SK-N-SH (cell line): ENCODE measurements around the gene WASF1. TPM values are rescaled to one million over a fixed set of nuclear protein-coding genes. Genes with fewer than 3 reads are reported as not detected.

Experiments
- CTCF ChIA-PET: fragments of 300-600, 350-600 bp; formaldehyde crosslinking; extraction: SDS; loops from one replicate; lab custom pipeline; 2021; lab: Yijun Ruan, JAX
- POLR2A ChIA-PET: fragments of 350-600 bp; sonication (Branson Sonifier 250); formaldehyde crosslinking; extraction: SDS; loops from one replicate; lab custom pipeline; 2020; ENCODE audit warnings: antibody characterized with exemption, inconsistent platforms; lab: Yijun Ruan, JAX
- DNase-seq: peaks from one replicate; pipeline ENCODE4 v3.0.0; 2012
- H2AFZ ChIP-seq: fragments of 200-600 bp; sonication (generic); 2 replicates; pipeline ENCODE4 v1.8.1; 2016; ENCODE audit warnings: antibody characterized with exemption, mild to moderate bottlenecking, low read depth
- H3F3A ChIP-seq: fragments of 200-600 bp; sonication (generic); replicated peaks from 2 replicates; pipeline ENCODE3; 2016; ENCODE audit warnings: antibody characterized with exemption, mild to moderate bottlenecking; ENCODE audit not compliant: insufficient read depth
- H3K27ac ChIP-seq, 2 experiments: fragments of 200-500 bp in 1 of 2; fragments of 200-600 bp in 1 of 2; sonication (Bioruptor generic) in 1 of 2; sonication (generic), shearing (Covaris generic) in 1 of 2; 2 replicates each; pipeline versions ENCODE4 v1.5.1 to v1.6.1; 2014 to 2016; ENCODE audit warnings: low read depth in 2 of 2, inconsistent platforms in 1 of 2, low read length in 1 of 2, mild to moderate bottlenecking in 1 of 2, mixed read lengths in 1 of 2
- H3K27me3 ChIP-seq: fragments of 200-600 bp; sonication (generic), shearing (Covaris generic); 2 replicates; pipeline ENCODE4 v1.6.1; 2016; ENCODE audit warnings: mixed run types; ENCODE audit not compliant: insufficient read depth
- H3K36me3 ChIP-seq, 2 experiments: fragments of 200-500 bp in 1 of 2; fragments of 200-600 bp in 1 of 2; sonication (Bioruptor generic) in 1 of 2; sonication (generic) in 1 of 2; replicated peaks in 1 of 2; 2 replicates each; pipeline versions ENCODE3 to v1.5.1; 2014 to 2016; ENCODE audit warnings: low read length in 1 of 2, mild to moderate bottlenecking in 1 of 2; ENCODE audit not compliant: insufficient read depth in 2 of 2, control insufficient read depth in 1 of 2
- H3K4me1 ChIP-seq, 2 experiments: fragments of 200-500 bp in 1 of 2; fragments of 200-600 bp in 1 of 2; sonication (Bioruptor generic) in 1 of 2; sonication (generic), shearing (Covaris generic) in 1 of 2; 2 replicates each; pipeline versions ENCODE4 v1.5.1 to v1.6.1; 2014 to 2016; ENCODE audit warnings: low read depth in 1 of 2, low read length in 1 of 2, mixed run types in 1 of 2; ENCODE audit not compliant: insufficient read depth in 2 of 2, control insufficient read depth in 1 of 2
- H3K4me2 ChIP-seq: fragments of 200-600 bp; sonication (generic), shearing (Covaris generic); 2 replicates; pipeline ENCODE4 v1.6.1; 2017; ENCODE audit warnings: mixed run types
- H3K4me3 ChIP-seq, 2 experiments: fragments of 200-500 bp in 1 of 2; fragments of 200-600 bp in 1 of 2; sonication (Bioruptor generic) in 1 of 2; sonication (generic), shearing (Covaris generic) in 1 of 2; 2 replicates each; pipeline versions ENCODE4 v1.5.1 to v1.8.1; 2014 to 2016; ENCODE audit warnings: low read depth in 2 of 2, inconsistent platforms in 1 of 2, low read length in 1 of 2, mild to moderate bottlenecking in 1 of 2, mixed read lengths in 1 of 2, moderate library complexity in 1 of 2
- H3K79me2 ChIP-seq: fragments of 200-600 bp; sonication (generic); 2 replicates; pipeline ENCODE4 v1.8.1; 2017; ENCODE audit warnings: mild to moderate bottlenecking; ENCODE audit not compliant: insufficient read depth
- H3K9ac ChIP-seq: fragments of 200-600 bp; sonication (generic); 2 replicates; pipeline ENCODE4 v1.6.1; 2017; ENCODE audit warnings: mixed run types
- H3K9me2 ChIP-seq: fragments of 200-600 bp; sonication (generic); 2 replicates; pipeline ENCODE4 v1.6.1; 2017; ENCODE audit warnings: mixed run types
- H3K9me3 ChIP-seq: fragments of 200-600 bp; sonication (generic); 2 replicates; pipeline ENCODE4 v1.6.1; 2017; ENCODE audit warnings: mixed run types, mild to moderate bottlenecking, moderate library complexity
- H4K20me1 ChIP-seq: fragments of 200-600 bp; sonication (generic); 2 replicates; pipeline ENCODE4 v1.6.1; 2017; ENCODE audit warnings: mild to moderate bottlenecking, mixed run types; ENCODE audit not compliant: insufficient read depth
- CHD2 ChIP-seq: fragments of 150-350 bp; IDR thresholded peaks from 2 replicates; pipeline ENCODE4 v1.6.1; 2018; ENCODE audit warnings: low read length; ENCODE audit not compliant: partially characterized antibody
- CTCF ChIP-seq: fragments of 200-600 bp; sonication (generic); IDR thresholded peaks from 2 replicates; pipeline ENCODE4 v1.6.1; 2017; ENCODE audit warnings: antibody characterized with exemption, mild to moderate bottlenecking, moderate library complexity
- ELF1 ChIP-seq: IDR thresholded peaks from 2 replicates; pipeline ENCODE4 v1.4.0; 2012
- EP300 ChIP-seq, 2 experiments: IDR thresholded peaks; 2 replicates each; pipeline versions ENCODE4 v1.4.0 to v1.6.1; 2012; ENCODE audit warnings: borderline replicate concordance in 1 of 2, low read depth in 1 of 2, low read length in 1 of 2
- EZH2phosphoT487 ChIP-seq: fragments of 200-600 bp; sonication (generic); IDR thresholded peaks from 2 replicates; pipeline ENCODE4 v1.6.1; 2017; ENCODE audit warnings: low read depth, mixed run types, mild to moderate bottlenecking, antibody characterized with exemption, moderate library complexity, borderline replicate concordance
- FOXJ3 ChIP-seq: sonication (generic); formaldehyde crosslinking; IDR thresholded peaks from 2 replicates; pipeline ENCODE4 v1.5.1; 2020; ENCODE audit warnings: mild to moderate bottlenecking, missing genetic modification reagents
- FOXM1 ChIP-seq: IDR thresholded peaks from 2 replicates; pipeline ENCODE4 v1.4.0; 2012; ENCODE audit warnings: low read depth, mild to moderate bottlenecking
- GABPA ChIP-seq: IDR thresholded peaks from 2 replicates; pipeline ENCODE4 v1.4.0; 2012; ENCODE audit warnings: low read depth, mild to moderate bottlenecking
- GATA2 ChIP-seq: sonication (generic); formaldehyde crosslinking; IDR thresholded peaks from 2 replicates; pipeline ENCODE4 v1.5.0; 2020; ENCODE audit warnings: mild to moderate bottlenecking, missing genetic modification reagents
- IRF3 ChIP-seq: fragments of 150-350 bp; IDR thresholded peaks from 2 replicates; pipeline ENCODE4 v1.6.1; 2016; ENCODE audit warnings: mild to moderate bottlenecking, low read depth, low read length
- JUND ChIP-seq: IDR thresholded peaks from 2 replicates; pipeline ENCODE4 v1.4.0; 2012
- MAX ChIP-seq: IDR thresholded peaks from 2 replicates; pipeline ENCODE4 v1.4.0; 2012; ENCODE audit warnings: low read depth
- MEF2A ChIP-seq: IDR thresholded peaks from 2 replicates; pipeline ENCODE4 v1.4.0; 2012; ENCODE audit warnings: low read depth, borderline replicate concordance
- MXI1 ChIP-seq: IDR thresholded peaks from 2 replicates; pipeline ENCODE4 v1.6.1; 2012; ENCODE audit warnings: mild to moderate bottlenecking, low read depth, low read length, improper control_type of control experiment
- NRF1 ChIP-seq: IDR thresholded peaks from 2 replicates; pipeline ENCODE4 v1.6.1; 2012; ENCODE audit warnings: low read depth, mild to moderate bottlenecking, low read length
- POLR2AphosphoS5 ChIP-seq: IDR thresholded peaks from 2 replicates; pipeline ENCODE4 v1.6.1; 2012; ENCODE audit warnings: low read depth, low read length
- RAD21 ChIP-seq: IDR thresholded peaks from 2 replicates; pipeline ENCODE4 v1.6.1; 2012; ENCODE audit warnings: mild to moderate bottlenecking, low read length
- RCOR1 ChIP-seq: fragments of 150-350 bp; IDR thresholded peaks from 2 replicates; pipeline ENCODE4 v1.6.1; 2017; ENCODE audit warnings: antibody characterized with exemption, low read length
- RFX5 ChIP-seq: IDR thresholded peaks from 2 replicates; pipeline ENCODE4 v1.6.1; 2012; ENCODE audit warnings: mild to moderate bottlenecking, improper control_type of control experiment, low read length
- RXRA ChIP-seq: IDR thresholded peaks from 2 replicates; pipeline ENCODE4 v1.4.0; 2012; ENCODE audit warnings: low read depth, mild to moderate bottlenecking, borderline replicate concordance
- SIN3A ChIP-seq: IDR thresholded peaks from 2 replicates; pipeline ENCODE4 v1.6.1; 2012; ENCODE audit warnings: low read depth, mild to moderate bottlenecking, low read length, moderate library complexity, borderline replicate concordance
- SMC3 ChIP-seq: IDR thresholded peaks from 2 replicates; pipeline ENCODE4 v1.6.1; 2012; ENCODE audit warnings: low read depth, low read length, improper control_type of control experiment
- TEAD4 ChIP-seq: IDR thresholded peaks from 2 replicates; pipeline ENCODE4 v1.4.0; 2012; ENCODE audit warnings: mild to moderate bottlenecking, borderline replicate concordance; ENCODE audit not compliant: insufficient read depth
- USF1 ChIP-seq: IDR thresholded peaks from 2 replicates; pipeline ENCODE4 v1.4.0; 2012; ENCODE audit warnings: low read depth, borderline replicate concordance
- USF2 ChIP-seq: fragments of 150-350 bp; IDR thresholded peaks from 2 replicates; pipeline ENCODE4 v1.6.1; 2017; ENCODE audit warnings: antibody characterized with exemption, low read length, low read depth, borderline replicate concordance
- YY1 ChIP-seq: IDR thresholded peaks from 2 replicates; pipeline ENCODE4 v1.4.0; 2012; ENCODE audit warnings: low read depth, mild to moderate bottlenecking
- ZBTB33 ChIP-seq: IDR thresholded peaks from 2 replicates; pipeline ENCODE4 v1.4.0; 2012; ENCODE audit warnings: low read depth, borderline replicate concordance
- WGBS: methylation state at CpG from one replicate; pipeline ENCODE4 v1.1.6; 2017; ENCODE audit warnings: low lambda C conversion rate; 5-methylcytosine and 5-hydroxymethylcytosine counted together
- polyA plus RNA-seq, 3 experiments: library from polyadenylated mRNA; depleted of rRNA; stranded (reverse); fragments of >200 nt; gene quantifications; 2 replicates each; pipeline ENCODE4 v1.2.3, GENCODE V29; 2012

Gene WASF1
- polyA plus RNA-seq, 1 of the 3 experiments (the other 2 are of a cell fraction): 31.4 TPM

- POLR2A ChIA-PET: interaction anchor here (0.9 kb wide), 2 partner anchors 26 to 74 kb away, joined by 3 to 5 read pairs; no protein-coding TSS in a partner anchor
- CTCF ChIA-PET: interaction anchor here (0.6 to 7.3 kb wide), 9 partner anchors 15 to 477 kb away, joined by 3 to 63 read pairs (median 3); no protein-coding TSS in a partner anchor
- TF ChIP-seq ZBTB33: no peak
- TF ChIP-seq FOXM1: no peak
- no peak for TF ChIP-seq NRF1
- TF ChIP-seq MEF2A: no peak
- TF ChIP-seq USF1: no peak
- TF ChIP-seq IRF3: no peak
- TF ChIP-seq USF2: no peak
- TF ChIP-seq SMC3: no peak
- TF ChIP-seq GATA2: no peak
- TF ChIP-seq MAX: peak; percentile 0; the same call in 1 of the 2 replicates
- TF ChIP-seq SIN3A: peak; percentile 75
- no peak; the same call in 1 of the 2 replicates for TF ChIP-seq MXI1
- TF ChIP-seq ELF1: peak; percentile 65; the same call in 1 of the 2 replicates
- TF ChIP-seq EP300 (IDR thresholded peaks at IDR 0.05; ENCODE audit: borderline replicate concordance in 1 of 2, low read depth in 1 of 2, low read length in 1 of 2): no peak
- no peak for TF ChIP-seq JUND
- TF ChIP-seq RFX5: no peak; the same call in 1 of the 2 replicates
- no peak for TF ChIP-seq RCOR1
- peak; percentile 25; the same call in 1 of the 2 replicates for TF ChIP-seq GABPA
- no peak for TF ChIP-seq FOXJ3 (CRISPR knock-in tag)
- TF ChIP-seq CHD2: no peak
- TF ChIP-seq POLR2AphosphoS5: peak; percentile 89
- TF ChIP-seq CTCF: no peak
- TF ChIP-seq YY1: peak; percentile 74
- no peak for TF ChIP-seq TEAD4
- no peak for TF ChIP-seq RXRA
- TF ChIP-seq RAD21: 0 out of 2 replicates have a peak, but pooled peaks have one; percentile 11
- no peak for TF ChIP-seq EZH2phosphoT487
These were observed 948 bp upstream of the WASF1 start, which contains the start of gene CDC40 for GRCh38 chr6:110180228-110181008. TSS of gene CDC40 (plus strand) at chr6:110180427. CDS start at chr6:110180445, 18 bp downstream.

More at GRCh38 chr6:110180228-110181008, 948 bp upstream of the WASF1 start, which contains the start of gene CDC40:
- Histone ChIP-seq H3K36me3 (peaks cover 0 to 2% of the 10 kb centered on the region in 2 experiments), H3K9ac (peak within 1 kb of the TSS; percentile 99), H3K4me1 (peaks cover 11 to 35% of the 10 kb centered on the region in 2 experiments), H3K27ac (peak within 1 kb of the TSS; percentile 94 to 99), H3K4me2 (peak within 1 kb of the TSS; percentile 85), H3K9me2 (no peaks in the 10 kb centered on the region; the same call in 1 of the 2 replicates), H3K79me2 (peaks cover 85% of the 10 kb centered on the region), H3K27me3 (no peaks in the 10 kb centered on the region), H2AFZ (peak within 1 kb of the TSS; percentile 99), H3F3A (no peaks in the 10 kb centered on the region), H3K4me3 (peak within 1 kb of the TSS; percentile 98 to 100), H4K20me1 (peaks cover 30% of the 10 kb centered on the region), H3K9me3 (no peaks in the 10 kb centered on the region)
- 2% methylated on average over 27 of the region's 28 CpGs for WGBS
- DNase-seq: peak; percentile 67
